Adrenal gland (tissue), 5 donors: Measurements from ENCODE around the gene ZNF282.

Experiments used
- POLR2A ChIP-seq, 2 donors: fragments of 450-650 bp; IDR thresholded peaks; one replicate each; pipeline ENCODE4 v1.6.1; 2017; ENCODE audit warnings: antibody characterized with exemption in 2 of 2, mild to moderate bottlenecking in 2 of 2, moderate library complexity in 1 of 2
- TF ChIP-seq, protein P1 (sequence below), 6 experiments: fragments of 450-650 bp in 4 of 6; fragments of 200-600 bp in 2 of 6; sonication (generic) in 1 of 6; IDR thresholded peaks; 1 replicate in 5 of 6; 2 replicates in 1 of 6; pipeline versions ENCODE4 v1.5.1 to v1.8.0; 2016 to 2021; ENCODE audit warnings: antibody characterized with exemption in 6 of 6, mild to moderate bottlenecking in 2 of 6, moderate library complexity in 1 of 6
- donor health status: DM: no; HTN: no; CAD: no.

- TF ChIP-seq, protein P1, sequence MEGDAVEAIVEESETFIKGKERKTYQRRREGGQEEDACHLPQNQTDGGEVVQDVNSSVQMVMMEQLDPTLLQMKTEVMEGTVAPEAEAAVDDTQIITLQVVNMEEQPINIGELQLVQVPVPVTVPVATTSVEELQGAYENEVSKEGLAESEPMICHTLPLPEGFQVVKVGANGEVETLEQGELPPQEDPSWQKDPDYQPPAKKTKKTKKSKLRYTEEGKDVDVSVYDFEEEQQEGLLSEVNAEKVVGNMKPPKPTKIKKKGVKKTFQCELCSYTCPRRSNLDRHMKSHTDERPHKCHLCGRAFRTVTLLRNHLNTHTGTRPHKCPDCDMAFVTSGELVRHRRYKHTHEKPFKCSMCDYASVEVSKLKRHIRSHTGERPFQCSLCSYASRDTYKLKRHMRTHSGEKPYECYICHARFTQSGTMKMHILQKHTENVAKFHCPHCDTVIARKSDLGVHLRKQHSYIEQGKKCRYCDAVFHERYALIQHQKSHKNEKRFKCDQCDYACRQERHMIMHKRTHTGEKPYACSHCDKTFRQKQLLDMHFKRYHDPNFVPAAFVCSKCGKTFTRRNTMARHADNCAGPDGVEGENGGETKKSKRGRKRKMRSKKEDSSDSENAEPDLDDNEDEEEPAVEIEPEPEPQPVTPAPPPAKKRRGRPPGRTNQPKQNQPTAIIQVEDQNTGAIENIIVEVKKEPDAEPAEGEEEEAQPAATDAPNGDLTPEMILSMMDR (IDR thresholded peaks at IDR 0.05) = peak; percentile 30 to 56 (median 47)
- no peak for TF ChIP-seq POLR2A (IDR thresholded peaks at IDR 0.05)
Measured at GRCh38 chr7:149209518-149210269, 14.3 kb downstream of the ZNF282 start.
